Nephron progenitor cell (in vitro differentiated cells): Measurements from ENCODE around the gene CCDC85A.

Experiments used
- DNase-seq: peaks from one replicate; pipeline ENCODE4 v3.0.0; 2021
- H3K27ac Mint-ChIP-seq: 2 replicates; pipeline ENCODE4 v1.8.0; 2021; ENCODE audit warnings: mild to moderate bottlenecking, moderate library complexity, mixed read lengths
- H3K27me3 Mint-ChIP-seq: 2 replicates; pipeline ENCODE4 v1.8.0; 2021; ENCODE audit warnings: mild to moderate bottlenecking, low read depth, mixed read lengths; ENCODE audit not compliant: poor library complexity
- H3K36me3 Mint-ChIP-seq: 2 replicates; pipeline ENCODE4 v1.8.0; 2021; ENCODE audit warnings: low read depth, mixed read lengths
- H3K4me1 Mint-ChIP-seq: 2 replicates; pipeline ENCODE4 v1.8.0; 2021; ENCODE audit warnings: mixed read lengths
- H3K4me3 Mint-ChIP-seq: 2 replicates; pipeline ENCODE4 v1.8.0; 2021; ENCODE audit warnings: mild to moderate bottlenecking, moderate library complexity, mixed read lengths
- H3K9me3 Mint-ChIP-seq: 2 replicates; pipeline ENCODE4 v1.8.0; 2021; ENCODE audit warnings: mild to moderate bottlenecking, moderate library complexity, mixed read lengths
- TF ChIP-seq, protein P1 (sequence below): fragments of 200-600 bp; sonication (generic); IDR thresholded peaks from 2 replicates; pipeline ENCODE4 v1.5.0; 2021; ENCODE audit warnings: antibody characterized with exemption

The CCDC85A gene

DNA sequence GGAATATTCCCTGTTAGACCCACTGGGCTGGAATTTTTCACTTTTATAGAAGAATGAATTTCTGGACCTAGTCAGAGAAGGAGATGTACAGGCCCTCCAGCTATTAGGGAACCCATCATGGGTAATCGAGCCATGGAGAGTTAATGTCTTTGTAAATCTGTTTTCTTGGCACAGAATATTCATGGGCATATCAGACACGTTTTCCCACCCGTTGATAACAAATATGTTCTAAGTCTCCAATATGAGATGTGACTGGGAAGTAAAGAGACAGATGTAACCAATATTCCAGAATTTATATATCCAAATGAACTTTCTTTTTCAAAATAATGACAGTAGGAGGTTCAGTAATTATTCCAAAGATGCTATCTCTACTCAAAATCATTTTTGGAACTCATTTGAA, 38.7 kb downstream of the CCDC85A start:
- TF ChIP-seq, protein P1, sequence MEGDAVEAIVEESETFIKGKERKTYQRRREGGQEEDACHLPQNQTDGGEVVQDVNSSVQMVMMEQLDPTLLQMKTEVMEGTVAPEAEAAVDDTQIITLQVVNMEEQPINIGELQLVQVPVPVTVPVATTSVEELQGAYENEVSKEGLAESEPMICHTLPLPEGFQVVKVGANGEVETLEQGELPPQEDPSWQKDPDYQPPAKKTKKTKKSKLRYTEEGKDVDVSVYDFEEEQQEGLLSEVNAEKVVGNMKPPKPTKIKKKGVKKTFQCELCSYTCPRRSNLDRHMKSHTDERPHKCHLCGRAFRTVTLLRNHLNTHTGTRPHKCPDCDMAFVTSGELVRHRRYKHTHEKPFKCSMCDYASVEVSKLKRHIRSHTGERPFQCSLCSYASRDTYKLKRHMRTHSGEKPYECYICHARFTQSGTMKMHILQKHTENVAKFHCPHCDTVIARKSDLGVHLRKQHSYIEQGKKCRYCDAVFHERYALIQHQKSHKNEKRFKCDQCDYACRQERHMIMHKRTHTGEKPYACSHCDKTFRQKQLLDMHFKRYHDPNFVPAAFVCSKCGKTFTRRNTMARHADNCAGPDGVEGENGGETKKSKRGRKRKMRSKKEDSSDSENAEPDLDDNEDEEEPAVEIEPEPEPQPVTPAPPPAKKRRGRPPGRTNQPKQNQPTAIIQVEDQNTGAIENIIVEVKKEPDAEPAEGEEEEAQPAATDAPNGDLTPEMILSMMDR: no peak
- Mint-ChIP-seq H3K4me1 (peaks cover 6% of the 10 kb centered on the region), H3K27me3 (no peaks in the 10 kb centered on the region), H3K4me3 (no peak overlapping the region), H3K27ac (no peak overlapping the region), H3K9me3 (peaks cover 4% of the 10 kb centered on the region), H3K36me3 (no peaks in the 10 kb centered on the region)
- no peak for DNase-seq

DNA sequence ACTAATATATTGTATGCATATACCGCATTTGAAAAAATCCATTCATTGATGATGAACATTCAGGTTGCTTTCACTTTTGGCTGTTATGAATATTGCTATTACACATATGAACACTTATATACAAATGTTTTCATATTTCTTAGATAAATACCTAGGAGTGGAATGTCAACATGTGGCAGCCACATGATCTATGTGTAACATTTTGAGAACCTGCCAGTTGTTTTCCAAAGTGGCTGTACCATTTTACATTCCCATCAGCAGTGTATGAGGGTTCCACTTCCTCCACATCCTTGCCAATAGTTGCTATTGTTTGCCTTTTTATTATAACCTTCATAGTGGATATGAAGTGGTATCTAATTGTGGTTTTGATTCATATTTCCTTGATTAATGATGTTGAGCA, 40.5 kb downstream of the CCDC85A start:
- H3K9me3 Mint-ChIP-seq: peaks cover 4% of the 10 kb centered on the region
- TF ChIP-seq, protein P1: no peak
- H3K36me3 Mint-ChIP-seq: no peaks in the 10 kb centered on the region
- DNase-seq: no peak
- H3K27ac Mint-ChIP-seq: no peak overlapping the region
- no peaks in the 10 kb centered on the region for H3K27me3 Mint-ChIP-seq
- H3K4me1 Mint-ChIP-seq: peaks cover 6% of the 10 kb centered on the region
- no peak overlapping the region for H3K4me3 Mint-ChIP-seq

DNA sequence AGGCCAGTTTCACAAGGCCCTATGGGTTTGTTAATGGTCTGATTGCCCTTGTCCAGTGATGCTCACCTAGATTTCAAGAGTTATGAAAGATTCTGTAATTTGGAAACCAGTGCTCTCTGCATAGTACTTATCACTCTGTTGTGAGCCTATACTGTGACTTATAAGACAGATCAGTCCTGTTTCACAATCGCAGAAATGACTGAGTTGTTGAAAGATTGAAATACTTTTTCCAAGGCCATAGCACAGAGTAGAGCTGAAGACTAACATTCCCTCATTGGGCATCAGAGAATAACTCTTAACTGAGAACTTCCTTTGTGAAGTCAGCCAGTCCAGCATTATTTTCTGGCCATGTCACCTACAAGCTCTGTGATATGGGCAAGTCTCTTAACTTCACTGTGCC, 44.0 kb downstream of the CCDC85A start:
- Mint-ChIP-seq H3K36me3 (no peaks in the 10 kb centered on the region), H3K4me1 (peaks cover 6% of the 10 kb centered on the region), H3K27ac (no peak overlapping the region), H3K9me3 (no peaks in the 10 kb centered on the region), H3K4me3 (no peak overlapping the region), H3K27me3 (peaks cover 3% of the 10 kb centered on the region)
- no peak for DNase-seq
- TF ChIP-seq, protein P1: no peak

DNA sequence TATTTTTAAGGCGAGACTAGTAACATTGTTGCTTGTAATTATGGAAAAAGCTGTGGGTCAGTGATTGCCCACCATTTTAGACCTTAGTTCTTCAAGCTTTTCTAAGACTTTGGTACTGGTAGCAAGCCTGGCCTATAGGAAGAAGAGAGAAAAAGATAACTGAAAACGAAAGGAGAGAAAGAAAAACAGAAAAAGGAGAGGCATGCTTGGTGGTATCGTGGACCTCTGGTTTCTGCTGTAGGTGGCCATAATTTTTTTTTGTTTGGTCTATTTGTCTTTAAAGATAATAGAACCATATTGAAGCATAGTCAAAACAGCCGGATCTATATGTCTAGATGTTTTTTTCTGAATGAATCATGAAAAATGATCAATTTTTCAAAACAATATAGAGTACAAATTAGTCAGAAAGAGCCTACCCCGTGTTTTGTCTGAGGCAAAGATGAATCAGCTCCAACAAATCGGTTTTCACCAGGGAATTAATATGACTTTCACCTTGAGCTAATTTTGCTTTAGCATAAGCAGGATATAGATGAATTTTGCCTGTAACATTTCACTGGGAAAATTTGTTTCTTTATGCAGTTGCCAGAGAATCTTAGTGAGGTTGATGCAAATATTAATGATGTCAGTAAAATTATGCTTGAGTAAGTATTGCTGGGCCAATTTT, 45.7 kb downstream of the CCDC85A start:
- no peak for DNase-seq
- Mint-ChIP-seq H3K27ac (no peak overlapping the region), H3K36me3 (no peaks in the 10 kb centered on the region), H3K27me3 (peaks cover 3% of the 10 kb centered on the region), H3K9me3 (no peaks in the 10 kb centered on the region), H3K4me3 (no peak overlapping the region), H3K4me1 (peaks cover 6% of the 10 kb centered on the region)
- TF ChIP-seq, protein P1: no peak

DNA sequence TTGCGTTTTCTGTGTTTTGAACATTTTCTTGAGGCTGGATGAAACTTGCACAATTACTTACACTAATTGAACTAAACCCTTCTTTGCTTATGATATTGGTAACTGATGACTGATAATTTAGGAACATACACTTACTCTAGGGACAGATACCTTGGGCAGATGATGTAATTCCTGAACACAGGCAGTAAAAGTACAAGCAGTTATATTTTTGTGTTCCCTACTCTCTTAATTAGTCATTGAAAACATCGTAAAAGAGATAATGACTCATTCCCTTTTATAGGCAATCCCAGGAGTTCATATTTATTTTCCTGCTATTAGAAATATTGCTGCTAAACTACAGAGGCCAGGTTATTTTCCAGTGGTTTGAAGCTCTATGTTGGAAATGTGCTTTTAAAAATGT, 46.4 kb downstream of the CCDC85A start:
- TF ChIP-seq, protein P1: no peak
- H3K27me3 Mint-ChIP-seq: peaks cover 3% of the 10 kb centered on the region
- DNase-seq: no peak
- H3K9me3 Mint-ChIP-seq: no peaks in the 10 kb centered on the region
- H3K4me3 Mint-ChIP-seq: no peak overlapping the region
- peaks cover 6% of the 10 kb centered on the region for H3K4me1 Mint-ChIP-seq
- no peak overlapping the region for H3K27ac Mint-ChIP-seq
- no peaks in the 10 kb centered on the region for H3K36me3 Mint-ChIP-seq

DNA sequence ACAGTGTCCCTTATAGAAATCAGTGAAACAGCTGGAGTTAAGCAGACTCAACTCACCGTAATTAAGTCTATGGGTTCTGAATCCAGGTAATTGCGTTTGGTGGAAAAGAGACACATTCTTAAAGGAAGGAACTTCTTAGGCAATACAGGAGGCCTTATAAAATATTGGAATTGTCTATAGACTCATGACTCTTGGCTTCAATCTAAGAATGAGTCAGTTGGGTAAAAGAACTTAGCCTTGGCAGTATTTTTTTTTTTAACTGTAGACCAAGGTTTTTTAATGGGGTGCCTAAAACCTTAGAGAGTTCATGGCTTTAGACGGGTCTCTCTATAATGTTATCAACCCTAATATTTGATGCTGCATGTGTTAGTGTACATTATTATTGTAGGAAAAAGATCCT, 47.6 kb downstream of the CCDC85A start:
- no peak overlapping the region for H3K27ac Mint-ChIP-seq
- TF ChIP-seq, protein P1: no peak
- H3K9me3 Mint-ChIP-seq: no peaks in the 10 kb centered on the region

More for the DNA sequence above, 47.6 kb downstream of the CCDC85A start:
- Mint-ChIP-seq H3K4me1 (peaks cover 6% of the 10 kb centered on the region), H3K4me3 (no peak overlapping the region), H3K27me3 (peaks cover 3% of the 10 kb centered on the region), H3K36me3 (no peaks in the 10 kb centered on the region)
- DNase-seq: no peak
